ENCODE results near the gene LONRF3.

The LONRF3 gene

GRCh38 chrX:119062750-119063374, 88.4 kb downstream of the LONRF3 start:
- TF ChIP-seq PPARA (CRISPR knock-in tag; IDR thresholded peaks at IDR 0.05; ENCODE audit: borderline replicate concordance) (no peak), CSRNP3 (CRISPR knock-in tag; IDR thresholded peaks at IDR 0.05) (no peak), ARNTL (CRISPR knock-in tag; IDR thresholded peaks at IDR 0.05; ENCODE audit: borderline replicate concordance, low read depth) (no peak), SNAI2 (CRISPR knock-in tag; IDR thresholded peaks at IDR 0.05) (no peak), ZNF70 (CRISPR knock-in tag; IDR thresholded peaks at IDR 0.05) (no peak), POU6F1 (CRISPR knock-in tag; IDR thresholded peaks at IDR 0.05; ENCODE audit: borderline replicate concordance, low read depth) (no peak), ESRRG (CRISPR knock-in tag; IDR thresholded peaks at IDR 0.05) (no peak), ZNF8 (CRISPR knock-in tag; IDR thresholded peaks at IDR 0.05) (no peak), ZNF565 (CRISPR knock-in tag; conservative IDR thresholded peaks at IDR 0.05; ENCODE audit: low read depth) (no peak), CSDC2 (CRISPR knock-in tag; IDR thresholded peaks at IDR 0.05) (no peak), ZFP30 (CRISPR knock-in tag; IDR thresholded peaks at IDR 0.05) (no peak), CREB5 (CRISPR knock-in tag; IDR thresholded peaks at IDR 0.05; ENCODE audit: low read depth) (no peak), TOX (CRISPR knock-in tag; IDR thresholded peaks at IDR 0.05; ENCODE audit: borderline replicate concordance) (no peak), RARB (CRISPR knock-in tag; IDR thresholded peaks at IDR 0.05) (no peak), ZC3H10 (CRISPR knock-in tag; IDR thresholded peaks at IDR 0.05) (no peak), OSR1 (CRISPR knock-in tag; IDR thresholded peaks at IDR 0.05) (no peak), TSHZ2 (CRISPR knock-in tag; IDR thresholded peaks at IDR 0.05) (no peak)
- ATAC-seq = peak; percentile 78

- TF ChIP-seq OSR1 (CRISPR knock-in tag; IDR thresholded peaks at IDR 0.05) = no peak
- no peak for TF ChIP-seq RARB (CRISPR knock-in tag; IDR thresholded peaks at IDR 0.05)
- no peak for TF ChIP-seq ZNF70 (CRISPR knock-in tag; IDR thresholded peaks at IDR 0.05)
- TF ChIP-seq SNAI2 (CRISPR knock-in tag; IDR thresholded peaks at IDR 0.05) = no peak
- TF ChIP-seq ZNF8 (CRISPR knock-in tag; IDR thresholded peaks at IDR 0.05) = no peak
- no peak for TF ChIP-seq CSDC2 (CRISPR knock-in tag; IDR thresholded peaks at IDR 0.05)
- no peak for TF ChIP-seq TSHZ2 (CRISPR knock-in tag; IDR thresholded peaks at IDR 0.05)
- no peak for TF ChIP-seq ISL1 (CRISPR knock-in tag; IDR thresholded peaks at IDR 0.05)
- TF ChIP-seq BACH2 (CRISPR knock-in tag; IDR thresholded peaks at IDR 0.05; ENCODE audit: borderline replicate concordance) = no peak
- no peak for TF ChIP-seq CSRNP3 (CRISPR knock-in tag; IDR thresholded peaks at IDR 0.05)
- TF ChIP-seq CREB5 (CRISPR knock-in tag; IDR thresholded peaks at IDR 0.05; ENCODE audit: low read depth) = no peak
- no peak for TF ChIP-seq TCF4 (CRISPR knock-in tag; IDR thresholded peaks at IDR 0.05; ENCODE audit: borderline replicate concordance)
- TF ChIP-seq TOX (CRISPR knock-in tag; IDR thresholded peaks at IDR 0.05; ENCODE audit: borderline replicate concordance) = no peak
- no peak for ATAC-seq
Observed at GRCh38 chrX:119063428-119063827, 89.0 kb downstream of the LONRF3 start.
